GM11168 (cell line): ENCODE results near the gene ELN.
"Not testable (repeated sequence)": the region's sequence is repeated elsewhere in the genome, so short reads cannot be mapped to it uniquely, and the experiment has no call there.

Experiments used
- in situ Hi-C: fragments of 300-500 bp; cut with MboI; formaldehyde crosslinking; loops from one replicate; pipeline ENCODE4 v1.12.0; 2022; ENCODE audit warnings: low sequenced_read_pairs; ENCODE audit not compliant: unreplicated experiment

ELN gene

GRCh38 chr7:74027683-74028320 lies at the start of gene ELN:
Gene ELN (plus strand): TSS chr7:74028173. CDS start chr7:74028188, 15 bp downstream.
- in situ Hi-C loops = no loop called here

DNA sequence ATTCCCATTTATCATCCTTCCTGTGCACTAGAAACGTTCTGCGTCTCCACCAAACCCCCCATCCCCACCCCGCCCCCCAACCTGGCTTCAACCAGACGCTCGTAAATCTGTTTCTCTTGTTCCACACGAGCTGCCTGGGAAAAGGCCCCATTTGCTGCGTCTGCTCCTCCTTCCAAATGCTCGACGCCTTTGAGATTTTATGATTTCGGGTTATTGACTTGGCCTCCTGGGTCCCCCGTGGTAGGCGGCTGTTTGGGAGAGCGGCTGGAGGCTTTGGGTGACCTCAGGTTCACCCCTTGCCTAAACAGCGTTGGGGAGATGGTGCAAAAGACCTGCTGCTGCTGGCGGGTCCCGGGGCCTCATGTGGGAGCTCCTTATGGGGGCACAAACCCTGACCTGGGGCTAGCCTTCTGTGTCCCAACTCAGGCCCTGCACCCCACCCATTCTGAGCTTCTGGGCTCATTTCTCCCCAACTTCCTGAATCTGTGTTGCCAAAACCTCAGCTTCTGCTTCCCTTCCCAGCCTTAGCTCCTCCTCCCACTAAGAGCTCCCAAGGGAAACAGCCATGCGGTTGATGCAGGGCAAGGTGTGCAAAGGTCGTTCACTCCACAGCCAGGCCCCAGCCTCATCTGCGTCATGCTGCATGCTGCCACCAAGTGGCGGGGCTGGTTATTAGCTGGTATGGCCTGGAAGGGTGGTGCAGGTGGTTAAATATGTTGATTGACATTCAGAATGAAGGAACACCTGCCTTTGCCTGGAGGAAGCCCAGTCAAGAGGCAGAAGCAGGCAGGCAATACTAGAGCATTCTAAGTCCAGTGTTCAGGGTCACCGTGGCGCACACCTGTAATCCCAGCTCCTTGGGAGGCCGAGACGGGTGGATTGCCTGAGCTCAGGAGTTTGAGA lies 49.1 kb upstream of the ELN start:
- in situ Hi-C loops = no loop called here

GRCh38 chr7:73979656-73980055 lies 48.3 kb upstream of the ELN start:
- in situ Hi-C loops = not testable (repeated sequence)

GRCh38 chr7:73980206-73980605 lies 47.8 kb upstream of the ELN start:
- in situ Hi-C loops = no loop called here

DNA sequence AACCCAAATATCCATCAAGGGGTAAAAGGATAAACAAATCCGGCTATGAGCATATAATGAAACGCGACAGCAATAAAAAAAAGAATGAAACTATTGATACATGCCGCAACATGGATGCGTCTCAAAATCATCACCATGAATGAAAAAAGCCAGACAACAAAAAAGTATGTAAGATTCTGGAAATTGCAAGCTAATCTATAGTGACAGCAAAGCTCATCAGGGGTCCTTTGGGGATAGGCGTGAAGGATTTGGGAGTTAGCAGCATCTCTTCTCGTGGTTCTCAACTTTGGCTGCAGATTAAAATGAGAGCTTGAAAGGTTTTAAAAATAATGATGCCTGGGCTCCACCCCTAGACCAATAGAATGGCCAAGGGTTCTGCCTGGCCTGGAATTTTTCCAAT lies 46.0 kb upstream of the ELN start:
- in situ Hi-C loops = no loop called here

- in situ Hi-C loops = no loop called here
Measured at GRCh38 chr7:73983437-73984164, 44.4 kb upstream of the ELN start.

- in situ Hi-C loops = no loop called here
Measured at GRCh38 chr7:73984481-73985205, 43.3 kb upstream of the ELN start.

GRCh38 chr7:73985737-73986141 lies 42.2 kb upstream of the ELN start:
- in situ Hi-C loops = no loop called here

DNA sequence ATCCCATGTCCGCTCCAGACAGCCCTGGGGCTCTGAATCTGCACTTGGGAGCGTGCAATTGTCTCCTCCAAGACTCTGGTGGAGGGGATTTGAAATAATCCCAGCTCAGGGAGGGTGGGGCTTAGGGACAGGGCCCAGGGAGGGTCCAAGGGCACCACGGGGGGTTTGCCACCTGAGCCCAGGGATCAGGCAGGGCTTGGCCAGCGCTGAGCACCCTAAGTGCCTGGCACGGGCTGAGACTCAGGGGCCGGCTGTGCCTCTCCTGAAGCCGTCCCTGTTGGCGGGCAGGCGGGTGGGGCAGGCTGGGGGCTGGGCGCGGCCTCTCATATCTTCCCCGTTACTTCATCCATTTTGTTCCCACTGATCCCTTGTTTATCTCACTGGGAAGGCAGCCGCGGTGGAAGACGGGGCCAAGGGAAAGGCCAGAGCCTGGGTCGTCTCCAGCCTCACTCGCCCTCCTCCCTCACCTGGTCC lies 41.8 kb upstream of the ELN start:
- in situ Hi-C loops = no loop called here

DNA sequence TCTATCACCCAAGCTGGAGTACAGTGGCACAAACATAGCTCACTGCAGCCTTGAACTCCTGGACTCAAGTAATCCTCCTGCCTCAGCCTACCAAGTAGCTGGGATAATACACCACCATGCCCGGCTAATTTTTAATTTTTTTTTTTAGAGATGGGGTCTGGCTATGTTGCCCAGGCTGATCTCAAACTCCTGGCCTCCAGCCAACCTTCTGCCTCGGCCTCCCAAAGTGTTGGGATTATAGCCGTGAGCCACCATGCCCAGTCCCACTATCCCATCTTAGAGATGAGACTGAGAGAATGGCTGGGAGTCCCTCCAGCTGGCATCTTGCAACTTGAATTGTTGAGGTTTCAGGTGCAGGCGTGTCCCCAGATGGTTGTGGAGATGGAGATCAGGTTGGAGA lies 40.7 kb upstream of the ELN start:
- in situ Hi-C loops = no loop called here

GRCh38 chr7:73988197-73988596 lies 39.8 kb upstream of the ELN start:
- in situ Hi-C loops = no loop called here

DNA sequence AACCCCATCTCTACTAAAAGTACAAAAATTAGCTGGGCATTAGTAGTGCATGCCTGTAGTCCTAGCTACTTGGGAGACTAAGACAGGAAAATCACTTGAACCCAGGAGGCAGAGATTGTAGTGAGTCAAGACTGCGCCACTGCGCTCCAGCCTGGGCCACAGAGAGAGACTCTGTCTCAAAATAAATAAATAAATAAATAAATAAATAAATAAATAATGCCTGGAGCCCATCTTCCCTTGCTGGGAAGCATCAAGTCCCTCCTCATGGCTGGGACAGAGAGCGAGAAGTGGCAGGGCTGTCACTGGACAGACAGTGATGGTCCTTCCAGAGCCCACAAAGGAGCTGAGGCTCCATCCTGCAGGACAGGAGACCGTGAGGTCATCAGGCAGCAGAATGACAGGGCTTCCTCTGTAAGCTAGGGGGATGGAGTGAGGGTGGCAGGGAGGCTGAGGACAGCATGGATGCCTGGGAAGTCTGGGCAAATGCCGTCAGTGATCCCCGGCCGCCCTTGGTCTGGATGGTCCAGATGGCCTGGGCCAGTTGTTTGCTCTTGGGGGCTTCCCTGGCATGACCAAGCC lies 36.4 kb upstream of the ELN start:
- in situ Hi-C loops = no loop called here

DNA sequence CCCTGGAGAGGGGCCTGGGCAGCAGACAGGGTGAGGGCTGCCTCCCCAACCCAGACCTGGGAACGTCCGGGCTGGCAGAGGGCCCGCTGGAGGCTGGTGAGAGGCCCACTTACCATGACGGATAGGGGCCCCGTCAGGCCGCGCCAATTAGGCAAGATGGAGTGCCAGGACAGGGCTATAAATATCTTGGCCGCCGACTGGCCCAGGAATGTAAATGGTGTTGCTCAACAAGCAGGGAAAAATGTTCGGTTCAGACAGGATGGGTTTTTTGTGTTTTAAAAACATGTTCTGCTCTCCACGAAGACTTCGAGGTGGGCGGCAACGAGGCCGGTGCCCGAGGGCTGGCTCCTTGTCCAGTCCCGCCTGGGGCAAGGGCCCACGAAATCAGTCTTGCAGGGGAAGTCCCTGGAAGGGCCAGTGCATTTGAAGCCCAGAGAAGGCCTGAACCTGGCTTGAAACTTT lies 35.8 kb upstream of the ELN start:
- in situ Hi-C loops = no loop called here

GRCh38 chr7:73994023-73994422 lies 34.0 kb upstream of the ELN start:
- in situ Hi-C loops = no loop called here

DNA sequence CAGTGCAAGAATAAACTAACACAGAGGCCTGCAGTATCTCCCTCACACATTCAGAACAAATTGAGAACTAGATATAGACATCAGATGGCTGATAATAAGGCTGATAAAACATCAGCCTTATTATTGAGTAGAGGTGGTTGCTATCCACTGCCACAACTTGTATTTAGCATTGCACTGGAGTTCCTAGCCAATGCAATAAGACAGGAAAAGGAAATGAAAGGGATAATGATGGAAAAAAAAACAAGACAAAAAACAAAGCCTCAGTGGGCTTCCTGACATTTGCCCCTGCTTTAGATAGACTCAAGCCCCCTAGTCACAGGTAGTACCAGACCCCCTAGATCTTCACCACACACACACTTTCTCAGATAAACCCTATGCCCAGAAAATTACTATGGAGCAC lies 33.2 kb upstream of the ELN start:
- in situ Hi-C loops = no loop called here

DNA sequence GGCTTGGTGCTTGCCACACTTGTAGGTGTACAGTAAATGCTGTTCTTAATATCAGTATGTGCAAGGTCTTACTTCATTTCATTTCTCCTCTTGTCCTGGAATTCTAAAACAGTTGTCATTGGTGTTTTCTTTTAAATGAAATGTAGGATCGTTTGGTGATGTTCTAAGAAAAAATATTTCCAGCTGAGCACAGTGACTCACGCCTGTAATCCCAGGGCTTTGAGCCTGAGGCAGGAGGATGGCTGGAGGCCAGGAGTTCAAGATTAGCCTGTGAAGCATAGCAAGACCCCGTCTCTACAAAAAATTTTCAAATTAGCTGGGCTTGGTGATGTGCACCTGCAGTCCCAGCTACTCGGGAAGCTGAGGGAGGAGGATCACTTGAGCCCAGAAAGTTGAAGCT lies 32.6 kb upstream of the ELN start:
- in situ Hi-C loops = no loop called here

- in situ Hi-C loops = no loop called here
Measured at GRCh38 chr7:73995821-73996511, 32.0 kb upstream of the ELN start.

GRCh38 chr7:73997056-73997455 lies 30.9 kb upstream of the ELN start:
- in situ Hi-C loops = no loop called here
